IPS-18c (cell line): ENCODE results near the gene MYH6.
"Not testable (repeated sequence)": the region's sequence is repeated elsewhere in the genome, so short reads cannot be mapped to it uniquely, and the experiment has no call there.

Source experiments
- H3K4me3 ChIP-seq: 2 replicates; pipeline ENCODE4 v1.7.0; 2013; ENCODE audit warnings: low read depth, mild to moderate bottlenecking, low read length, moderate library complexity; ENCODE audit not compliant: insufficient read depth
- H3K9me3 ChIP-seq: one replicate; pipeline ENCODE4 v1.6.1; 2013; ENCODE audit warnings: mild to moderate bottlenecking, low read length, moderate library complexity; ENCODE audit not compliant: control insufficient read depth, insufficient read depth

MYH6 gene

GRCh38 chr14:23405516-23406025 lies 2.5 kb downstream of the MYH6 start:
- no peak overlapping the region for H3K4me3 ChIP-seq
- H3K9me3 ChIP-seq, result no peaks in the 10 kb centered on the region

- Histone ChIP-seq H3K4me3 (no peak overlapping the region), H3K9me3 (no peaks in the 10 kb centered on the region)
Observed at GRCh38 chr14:23405096-23405495, 3.0 kb downstream of the MYH6 start.

GRCh38 chr14:23404331-23404900 lies 3.7 kb downstream of the MYH6 start:
- H3K9me3 ChIP-seq, result no peaks in the 10 kb centered on the region
- H3K4me3 ChIP-seq, result no peak overlapping the region

GRCh38 chr14:23403908-23404307 lies 4.2 kb downstream of the MYH6 start:
- H3K9me3 ChIP-seq, result no peaks in the 10 kb centered on the region
- H3K4me3 ChIP-seq, result no peak overlapping the region

GRCh38 chr14:23403139-23403438 lies 5.0 kb downstream of the MYH6 start:
- H3K4me3 ChIP-seq, result no peak overlapping the region
- no peaks in the 10 kb centered on the region for H3K9me3 ChIP-seq

GRCh38 chr14:23402296-23403138 lies 5.6 kb downstream of the MYH6 start:
- Histone ChIP-seq H3K9me3 (no peaks in the 10 kb centered on the region), H3K4me3 (no peak overlapping the region)

- H3K4me3 ChIP-seq, result no peak overlapping the region
- H3K9me3 ChIP-seq, result no peaks in the 10 kb centered on the region
Observed at GRCh38 chr14:23401291-23401690, 6.8 kb downstream of the MYH6 start.

- H3K9me3 ChIP-seq, H3K4me3 ChIP-seq: not testable (repeated sequence)
Observed at GRCh38 chr14:23400496-23401149, 7.5 kb downstream of the MYH6 start.

- H3K9me3 ChIP-seq, result no peaks in the 10 kb centered on the region
- H3K4me3 ChIP-seq, result no peak overlapping the region
Observed at GRCh38 chr14:23399591-23399990, 8.5 kb downstream of the MYH6 start.

- no peaks in the 10 kb centered on the region for H3K9me3 ChIP-seq
- H3K4me3 ChIP-seq, result no peak overlapping the region
Observed at GRCh38 chr14:23399136-23399535, 8.9 kb downstream of the MYH6 start.

- Histone ChIP-seq H3K9me3 (no peaks in the 10 kb centered on the region), H3K4me3 (no peak overlapping the region)
Observed at GRCh38 chr14:23398348-23398747, 9.7 kb downstream of the MYH6 start.

GRCh38 chr14:23396781-23397407 lies 11.2 kb downstream of the MYH6 start:
- no peaks in the 10 kb centered on the region for H3K9me3 ChIP-seq
- H3K4me3 ChIP-seq, result no peak overlapping the region

GRCh38 chr14:23396126-23396525 lies 11.9 kb downstream of the MYH6 start:
- no peaks in the 10 kb centered on the region for H3K9me3 ChIP-seq
- H3K4me3 ChIP-seq, result no peak overlapping the region

GRCh38 chr14:23392613-23393012 lies 15.5 kb downstream of the MYH6 start:
- H3K9me3 ChIP-seq, result no peaks in the 10 kb centered on the region
- H3K4me3 ChIP-seq, result no peak overlapping the region

- H3K4me3 ChIP-seq, H3K9me3 ChIP-seq: not testable (repeated sequence)
Observed at GRCh38 chr14:23389871-23390270, 18.2 kb downstream of the MYH6 start.

- H3K4me3 ChIP-seq, result no peak overlapping the region
- H3K9me3 ChIP-seq, result no peaks in the 10 kb centered on the region
Observed at GRCh38 chr14:23389396-23389795, 18.7 kb downstream of the MYH6 start.

GRCh38 chr14:23388996-23389395 lies 19.1 kb downstream of the MYH6 start:
- no peak overlapping the region for H3K4me3 ChIP-seq
- no peaks in the 10 kb centered on the region for H3K9me3 ChIP-seq
